ENCODE data around the gene CDC5L. TPM values are rescaled to one million over a fixed set of nuclear protein-coding genes. Genes with fewer than 3 reads are reported as not detected.

Gene CDC5L
- total RNA-seq, 1 experiment from 2014 or later: 24.6 TPM

- Histone ChIP-seq H3K36me3 (ENCODE audit: control insufficient read depth in 1 of 2, insufficient read depth in 2 of 2, low read length in 2 of 2) (no peaks in the 10 kb centered on the region; a peak in 1 of 4 replicates), H2AFZ (ENCODE audit: low read depth, low read length, poor library complexity, severe bottlenecking) (no peak overlapping the region), H3K27me3 (ENCODE audit: insufficient read depth, low read length) (no peaks in the 10 kb centered on the region), H3K9me2 (ENCODE audit: insufficient read depth) (no peaks in the 10 kb centered on the region), H3K4me1 (ENCODE audit: control insufficient read depth in 1 of 2, insufficient read depth in 2 of 2, low read length in 2 of 2) (peaks cover 8 to 15% of the 10 kb centered on the region in 2 experiments; a peak in 3 of 4 replicates), H3K9ac (ENCODE audit: low read length) (no peak overlapping the region), H3K4me3 (replicated peaks in 1 of 2; ENCODE audit: low read depth in 1 of 2, low read length in 2 of 2) (peak overlapping the region; percentile 21 to 44; a peak in 3 of 4 replicates), H4K20me1 (ENCODE audit: insufficient read depth) (no peaks in the 10 kb centered on the region), H3K4me2 (ENCODE audit: low read length) (peak overlapping the region; percentile 75), H3K9me3 (ENCODE audit: control insufficient read depth in 1 of 2, insufficient read depth in 1 of 2, low read depth in 1 of 2, low read length in 2 of 2) (no peaks in the 10 kb centered on the region), H3K79me2 (ENCODE audit: insufficient read depth, low read length) (no peaks in the 10 kb centered on the region), H3K27ac (ENCODE audit: low read depth, low read length) (no peak overlapping the region)
- CTCF ChIA-PET: interaction anchor here (1.0 to 2.9 kb wide), 8 partner anchors 10 to 61 kb away, joined by 3 to 24 read pairs (median 6); no protein-coding TSS in a partner anchor
- DNase-seq (ENCODE audit: low read depth, low spot score) (no peak), ATAC-seq (no peak)
- BruUV-seq (replicated peaks): no TSS peak
- intact Hi-C loops (cut with micrococcal nuclease): loop anchor here (1.0 to 5.0 kb wide), 2 partner anchors 26 to 190 kb away; partner anchors contain the start of gene NFKBIE
- TF ChIP-seq SRF (IDR thresholded peaks at IDR 0.05; ENCODE audit: low read depth) (no peak), EZH2 (IDR thresholded peaks at IDR 0.05) (no peak), POLR2A (IDR thresholded peaks at IDR 0.05; ENCODE audit: borderline replicate concordance, extremely low read depth, insufficient read depth, insufficient read length) (no peak), ZFX (IDR thresholded peaks at IDR 0.05) (no peak), YY1 (IDR thresholded peaks at IDR 0.05; ENCODE audit: extremely low read depth, insufficient replicate concordance, low read depth, low read length) (no peak), EGR1 (IDR thresholded peaks at IDR 0.05; ENCODE audit: low read depth) (no peak)
- POLR2A ChIA-PET: no interaction called here
- RAD21 ChIA-PET (ENCODE audit: low non-redundant PET in 1 of 2, low total read pairs in 2 of 2, uncharacterized antibody in 2 of 2, unreplicated experiment in 2 of 2): no interaction called here
These were observed 69.4 kb downstream of the CDC5L start for GRCh38 chr6:44456966-44457292.

DNA sequence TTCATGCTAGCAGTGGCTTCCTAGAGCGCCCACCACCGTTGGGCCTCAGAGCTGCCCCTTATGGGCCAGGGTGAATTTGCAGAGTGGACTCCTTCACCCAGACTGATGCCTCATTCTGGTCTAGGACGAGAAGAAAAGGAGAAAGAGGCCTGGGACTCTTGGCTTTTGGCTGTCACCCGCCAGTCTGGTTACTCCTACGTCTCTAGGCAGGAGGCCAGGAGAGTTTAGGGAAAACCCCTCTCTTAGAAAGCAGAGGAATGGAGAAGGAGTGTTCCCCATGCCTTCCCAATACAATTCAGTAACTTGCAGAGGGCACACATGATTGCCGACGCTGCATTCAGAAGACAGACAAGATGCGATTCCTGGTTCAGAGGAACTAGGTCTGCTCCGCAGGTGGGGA is 70.1 kb downstream of the CDC5L start:
- ChIA-PET POLR2A (no interaction called here), CTCF (interaction anchor here (1.9 to 2.9 kb wide), 3 partner anchors 11 to 26 kb away, joined by 7 to 24 read pairs (median 13); no protein-coding TSS in a partner anchor), RAD21 (ENCODE audit: low non-redundant PET in 1 of 2, low total read pairs in 2 of 2, uncharacterized antibody in 2 of 2, unreplicated experiment in 2 of 2) (no interaction called here)
- Histone ChIP-seq H3K4me2 (ENCODE audit: low read length) (no peak overlapping the region), H2AFZ (ENCODE audit: low read depth, low read length, poor library complexity, severe bottlenecking) (no peak overlapping the region), H3K9me3 (ENCODE audit: control insufficient read depth in 1 of 2, insufficient read depth in 1 of 2, low read depth in 1 of 2, low read length in 2 of 2) (no peaks in the 10 kb centered on the region), H4K20me1 (ENCODE audit: insufficient read depth) (no peaks in the 10 kb centered on the region), H3K79me2 (ENCODE audit: insufficient read depth, low read length) (no peaks in the 10 kb centered on the region), H3K9me2 (ENCODE audit: insufficient read depth) (no peaks in the 10 kb centered on the region), H3K27me3 (ENCODE audit: insufficient read depth, low read length) (no peaks in the 10 kb centered on the region), H3K27ac (ENCODE audit: low read depth, low read length) (no peak overlapping the region), H3K36me3 (ENCODE audit: control insufficient read depth in 1 of 2, insufficient read depth in 2 of 2, low read length in 2 of 2) (no peaks in the 10 kb centered on the region), H3K4me3 (replicated peaks in 1 of 2; ENCODE audit: low read depth in 1 of 2, low read length in 2 of 2) (no peak overlapping the region), H3K9ac (ENCODE audit: low read length) (no peak overlapping the region), H3K4me1 (ENCODE audit: control insufficient read depth in 1 of 2, insufficient read depth in 2 of 2, low read length in 2 of 2) (peaks cover 8 to 11% of the 10 kb centered on the region in 2 experiments; a peak in 3 of 4 replicates)
- DNase-seq (ENCODE audit: low read depth, low spot score) (no peak), ATAC-seq (no peak)
- intact Hi-C loops (cut with micrococcal nuclease): loop anchor here (5.0 kb wide), 1 partner anchor 190 kb away; the partner anchor contains the start of gene NFKBIE
- BruUV-seq (replicated peaks): no TSS peak
- TF ChIP-seq TCF7L2 (IDR thresholded peaks at IDR 0.05; ENCODE audit: borderline replicate concordance, extremely low read depth, insufficient read depth, insufficient read length) (no peak), POLR2A (IDR thresholded peaks at IDR 0.05; ENCODE audit: borderline replicate concordance, extremely low read depth, insufficient read depth, insufficient read length) (no peak), REST (IDR thresholded peaks at IDR 0.05; ENCODE audit: low read depth) (no peak), MAX (IDR thresholded peaks at IDR 0.05) (no peak), POLR2AphosphoS5 (IDR thresholded peaks at IDR 0.05; ENCODE audit: low read depth, low read length) (no peak), CEBPB (IDR thresholded peaks at IDR 0.05; ENCODE audit: low read depth) (no peak), YY1 (IDR thresholded peaks at IDR 0.05; ENCODE audit: extremely low read depth, insufficient replicate concordance, low read depth, low read length) (no peak)
- TF ChIP-seq, protein P1, sequence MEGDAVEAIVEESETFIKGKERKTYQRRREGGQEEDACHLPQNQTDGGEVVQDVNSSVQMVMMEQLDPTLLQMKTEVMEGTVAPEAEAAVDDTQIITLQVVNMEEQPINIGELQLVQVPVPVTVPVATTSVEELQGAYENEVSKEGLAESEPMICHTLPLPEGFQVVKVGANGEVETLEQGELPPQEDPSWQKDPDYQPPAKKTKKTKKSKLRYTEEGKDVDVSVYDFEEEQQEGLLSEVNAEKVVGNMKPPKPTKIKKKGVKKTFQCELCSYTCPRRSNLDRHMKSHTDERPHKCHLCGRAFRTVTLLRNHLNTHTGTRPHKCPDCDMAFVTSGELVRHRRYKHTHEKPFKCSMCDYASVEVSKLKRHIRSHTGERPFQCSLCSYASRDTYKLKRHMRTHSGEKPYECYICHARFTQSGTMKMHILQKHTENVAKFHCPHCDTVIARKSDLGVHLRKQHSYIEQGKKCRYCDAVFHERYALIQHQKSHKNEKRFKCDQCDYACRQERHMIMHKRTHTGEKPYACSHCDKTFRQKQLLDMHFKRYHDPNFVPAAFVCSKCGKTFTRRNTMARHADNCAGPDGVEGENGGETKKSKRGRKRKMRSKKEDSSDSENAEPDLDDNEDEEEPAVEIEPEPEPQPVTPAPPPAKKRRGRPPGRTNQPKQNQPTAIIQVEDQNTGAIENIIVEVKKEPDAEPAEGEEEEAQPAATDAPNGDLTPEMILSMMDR (IDR thresholded peaks at IDR 0.05 in 2 of 3, conservative IDR thresholded peaks at IDR 0.05 in 1 of 3; ENCODE audit: borderline replicate concordance in 1 of 3, insufficient read depth in 1 of 3, low read depth in 2 of 3, low read length in 2 of 3): no peak
